HG03135 (cell line): ENCODE results near the gene EPB41L4B.
"Not testable (repeated sequence)": the region's sequence is repeated elsewhere in the genome, so short reads cannot be mapped to it uniquely, and the experiment has no call there.

Source experiments
- ATAC-seq: cut with Tn5 transposase; IDR thresholded peaks from one replicate; pipeline ENCODE4 v1.9.1; 2021; ENCODE audit warnings: mild to moderate bottlenecking, moderate library complexity; ENCODE audit not compliant: unreplicated experiment

Gene EPB41L4B

DNA sequence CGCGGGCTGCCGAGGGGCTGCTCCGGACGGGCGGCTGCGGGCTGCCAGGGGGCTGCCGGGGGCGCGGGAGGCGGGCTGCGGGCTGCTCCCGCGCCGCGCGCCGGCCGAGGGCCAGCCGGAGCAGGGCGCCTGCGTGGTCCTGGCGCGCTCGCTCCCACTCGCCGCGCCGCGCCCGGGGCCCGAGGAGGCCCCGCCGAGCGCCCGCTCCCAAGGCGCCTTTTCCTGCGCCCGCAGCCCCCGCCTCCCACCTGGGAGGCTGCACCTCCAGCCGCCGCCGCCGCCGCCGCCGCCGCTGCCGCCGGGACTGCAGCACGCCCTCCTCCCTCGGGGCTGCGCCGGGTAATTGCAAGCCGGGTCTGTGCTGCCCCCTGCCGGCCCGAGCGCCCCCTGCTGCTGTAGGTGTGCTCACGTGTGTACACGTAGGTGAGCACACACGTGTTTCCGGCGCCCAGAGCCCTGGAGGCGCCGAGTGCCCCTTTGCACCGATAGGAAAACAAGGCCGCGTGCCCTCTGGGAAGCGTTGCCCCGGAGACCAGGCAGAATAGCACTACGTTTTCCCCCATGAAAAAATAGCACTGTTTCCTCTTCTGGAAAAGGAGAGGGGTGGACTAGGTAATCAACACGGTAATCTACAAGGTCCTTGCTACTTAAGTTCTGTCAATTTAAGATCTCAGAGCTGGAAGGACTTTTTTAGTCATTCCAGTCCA is at the start of gene EPB41L4B:
Gene EPB41L4B (minus strand): TSS at position 318 of the 707 bp plus-strand sequence. CDS start 613 bp downstream, outside the sequence.
- peak; percentile 98 for ATAC-seq

DNA sequence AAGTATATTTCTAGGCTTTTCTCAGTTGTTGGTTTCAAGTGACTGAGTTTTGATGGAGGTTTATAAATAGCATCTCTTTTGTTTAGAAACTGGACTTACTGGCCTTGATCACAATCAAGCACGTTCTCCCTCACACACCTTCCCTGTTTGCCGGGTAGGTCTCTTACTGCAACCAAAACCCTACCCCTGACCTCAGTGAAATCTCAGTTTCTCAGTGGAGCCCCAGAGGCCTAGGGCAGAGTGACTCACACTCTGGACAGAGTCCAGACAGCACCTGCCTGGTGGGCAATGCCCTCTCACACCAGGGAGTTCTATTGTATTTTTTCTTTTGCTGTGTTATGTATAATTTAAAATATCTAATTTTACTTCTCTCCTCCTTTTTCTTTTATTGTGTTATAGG is 48.4 kb upstream of the EPB41L4B start:
- no peak for ATAC-seq

DNA sequence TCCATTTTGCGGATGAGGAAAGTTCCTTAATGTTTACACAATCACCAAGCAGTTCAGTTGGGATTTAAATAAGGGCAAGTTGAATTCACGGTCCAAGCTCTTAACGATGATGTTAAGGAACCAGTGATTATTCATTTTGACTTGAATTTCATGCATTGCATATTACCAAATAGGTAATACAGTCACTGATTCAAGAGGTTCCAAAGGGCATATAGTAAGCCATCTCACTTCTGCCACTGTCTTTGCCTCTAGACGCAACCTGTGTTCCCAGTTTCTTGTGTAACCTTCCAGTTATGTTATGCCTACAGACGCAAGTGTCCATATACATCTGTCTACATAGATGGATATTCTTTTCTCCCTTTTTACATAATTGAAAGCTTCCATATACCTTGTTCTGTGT is 39.9 kb upstream of the EPB41L4B start:
- no peak for ATAC-seq

DNA sequence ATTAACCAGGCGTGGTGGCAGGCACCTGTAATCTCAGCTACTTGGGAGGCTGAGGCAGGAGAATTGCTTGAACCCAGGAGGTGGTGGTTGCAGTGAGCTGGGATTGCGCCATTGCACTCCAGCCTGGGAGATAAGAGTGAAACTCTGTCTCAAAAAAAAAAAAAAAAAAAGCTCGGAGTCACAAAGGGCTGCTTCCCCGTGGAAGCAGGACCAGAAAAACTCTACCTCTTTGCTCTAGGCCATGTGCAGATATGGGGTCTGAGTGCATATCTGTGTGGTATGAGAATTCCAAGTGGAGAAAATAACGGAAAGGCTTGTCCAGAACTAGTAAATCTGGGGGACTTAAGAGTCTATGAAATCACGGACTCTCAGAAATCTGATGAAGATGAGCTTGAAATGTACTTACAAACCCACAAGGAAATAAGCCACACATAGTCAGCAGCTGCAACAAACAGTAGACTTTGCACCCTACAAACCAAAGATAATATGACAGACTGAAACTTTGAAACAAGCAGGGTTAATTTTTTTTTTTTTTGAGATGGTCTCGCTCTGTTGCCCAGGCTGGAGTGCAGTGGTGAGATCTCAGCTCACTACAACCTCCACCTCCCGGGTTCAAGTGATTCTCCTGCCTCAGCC is 38.2 kb upstream of the EPB41L4B start:
- ATAC-seq: not testable (repeated sequence)

DNA sequence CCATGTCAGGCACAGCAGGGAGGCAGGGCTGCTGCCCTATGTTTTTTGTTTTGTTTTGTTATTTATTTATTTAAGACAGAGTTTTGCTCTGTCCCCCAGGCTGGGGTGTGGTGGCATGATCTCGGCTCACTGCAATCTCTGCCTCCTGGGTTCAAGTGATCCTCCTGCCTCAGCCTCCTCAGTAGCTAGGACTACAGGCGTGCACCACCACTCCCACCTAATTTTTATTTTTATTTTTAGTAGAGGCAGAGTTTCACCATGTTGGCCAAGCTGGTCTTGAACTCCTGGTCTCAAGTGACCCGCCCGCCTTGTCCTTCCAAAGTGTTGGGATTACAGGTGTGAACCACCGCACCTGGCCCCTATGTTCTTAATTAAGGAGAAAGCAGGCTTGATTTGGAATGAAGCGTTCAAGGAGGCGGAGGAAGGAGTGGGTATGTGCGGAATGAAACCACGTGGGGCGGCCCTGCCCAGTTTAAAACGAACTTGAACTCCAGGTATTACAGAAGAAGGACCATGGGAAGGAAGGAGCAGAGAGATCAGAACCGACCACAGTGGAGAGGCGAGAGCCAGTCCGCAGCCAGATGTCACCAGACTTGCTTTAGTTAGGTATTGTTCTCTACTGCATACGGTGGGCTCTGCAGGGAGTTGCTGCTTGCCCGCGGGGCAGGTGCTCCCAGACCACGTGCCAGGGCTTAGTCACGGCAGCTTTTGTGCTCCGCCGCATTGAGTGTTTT is 34.9 kb upstream of the EPB41L4B start:
- ATAC-seq: no peak

DNA sequence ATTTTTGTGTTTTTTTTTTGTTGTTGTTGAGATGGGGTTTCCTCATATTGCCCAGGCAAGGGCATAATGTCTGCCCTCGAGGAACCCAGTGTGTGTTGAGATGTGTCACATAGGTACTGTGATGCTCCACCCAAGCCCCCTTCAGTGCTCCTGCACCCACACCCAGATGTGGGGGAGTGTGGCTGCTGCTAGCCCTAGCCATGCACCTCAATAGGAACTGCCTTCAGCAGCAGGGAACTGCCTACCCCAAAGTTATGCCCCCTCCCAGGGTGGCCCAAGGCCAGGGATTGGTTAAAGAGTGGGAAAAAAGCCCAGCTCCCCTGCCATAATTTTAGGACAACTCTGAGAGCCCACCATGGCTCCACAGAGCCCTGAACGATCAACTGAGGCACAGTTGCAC is 33.3 kb upstream of the EPB41L4B start:
- ATAC-seq: no peak

DNA sequence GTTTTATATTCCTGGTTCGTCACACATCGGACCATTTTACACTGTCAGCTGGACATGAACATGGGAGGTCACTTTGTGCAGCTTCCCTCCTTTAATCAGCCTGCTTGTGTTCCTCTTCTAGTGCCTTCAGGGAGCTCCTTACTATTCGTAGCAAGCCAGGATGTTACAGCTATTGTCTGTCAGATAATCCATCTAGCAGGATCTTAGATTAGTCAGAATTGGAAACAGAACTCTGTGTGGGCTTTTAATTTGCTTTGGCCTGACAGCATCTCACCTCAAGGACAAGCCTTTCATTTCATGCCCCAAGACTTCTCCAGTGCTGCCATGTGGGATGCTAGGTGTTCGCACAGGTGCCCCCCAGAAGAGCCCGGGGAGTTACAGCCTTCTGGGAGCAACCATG is 30.2 kb upstream of the EPB41L4B start:
- no peak for ATAC-seq

DNA sequence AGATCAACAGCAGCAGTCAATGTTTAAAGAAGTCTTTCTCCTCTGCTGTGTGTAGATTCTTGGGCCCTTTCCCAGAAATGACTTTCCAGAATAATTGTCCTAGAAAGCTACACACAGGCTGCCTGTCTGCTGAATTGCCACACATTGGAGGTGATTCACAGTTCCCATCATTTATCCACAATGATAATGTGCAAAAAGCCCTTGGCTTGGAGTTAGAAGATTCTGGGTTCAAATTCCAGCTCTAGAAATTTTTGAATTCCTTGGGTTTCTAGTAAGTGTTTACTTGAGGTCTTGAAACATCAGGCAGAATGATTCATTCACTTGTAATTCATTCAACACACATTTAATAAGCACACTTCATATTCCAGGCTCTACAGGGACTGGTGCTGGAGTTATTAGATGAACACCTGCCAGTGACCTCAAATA is 28.6 kb upstream of the EPB41L4B start:
- ATAC-seq: no peak

DNA sequence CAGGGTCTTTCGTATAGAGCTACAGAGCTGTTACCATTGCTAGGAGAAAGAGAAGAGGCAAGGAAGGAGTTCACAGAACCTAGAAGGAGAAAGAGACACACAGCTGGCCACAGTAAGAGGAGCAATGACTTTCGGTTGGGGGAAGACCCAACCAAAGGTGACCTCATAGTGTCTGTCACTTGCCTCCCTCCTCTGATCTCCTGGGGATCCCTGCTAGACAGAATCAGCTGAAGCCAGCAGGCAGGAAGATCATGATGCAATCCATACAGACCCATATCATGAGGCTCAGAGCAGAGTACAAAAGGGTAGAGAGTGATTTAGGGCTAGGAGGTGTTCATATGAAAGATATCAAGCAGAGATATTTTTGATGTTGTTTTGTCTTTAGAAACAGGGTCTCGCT is 26.0 kb upstream of the EPB41L4B start:
- no peak for ATAC-seq

DNA sequence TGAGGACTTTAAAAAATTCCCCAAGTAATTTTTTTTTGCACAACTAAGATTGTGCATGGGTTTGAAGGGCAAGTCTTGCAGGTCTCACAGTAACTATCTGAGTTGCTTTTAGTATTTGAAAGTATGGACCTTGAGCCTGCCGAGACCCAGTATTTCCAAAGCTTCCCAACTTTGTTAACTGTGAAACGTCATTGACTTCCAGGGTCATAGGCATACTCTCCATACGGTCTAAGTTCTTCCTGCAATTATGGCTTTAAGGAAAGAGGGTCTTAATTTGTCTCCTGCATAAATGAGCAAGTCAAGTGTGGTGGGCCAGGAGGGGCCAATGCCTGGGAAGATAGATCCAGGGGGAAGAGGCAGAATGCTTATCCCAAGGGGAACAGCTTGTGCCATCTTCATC is 24.0 kb upstream of the EPB41L4B start:
- no peak for ATAC-seq

DNA sequence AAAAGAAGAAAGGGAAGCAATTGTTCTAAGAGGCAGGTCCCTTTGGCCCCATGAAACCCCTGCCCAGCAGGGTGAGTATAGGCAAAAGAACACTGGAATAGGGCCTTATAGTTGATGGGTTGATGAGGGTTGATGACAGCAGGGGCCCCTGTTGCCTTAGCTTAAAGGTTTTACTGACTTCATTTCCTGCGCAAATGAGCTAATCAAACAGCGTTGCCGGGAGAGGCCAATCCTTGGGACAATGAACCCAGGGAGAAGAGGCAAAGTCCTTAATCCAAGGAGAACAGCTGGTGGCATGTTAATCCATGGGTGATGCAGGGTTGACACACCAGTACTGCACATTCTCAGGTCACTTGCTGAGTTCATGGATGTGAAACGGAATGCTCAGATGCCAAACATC is 22.0 kb upstream of the EPB41L4B start:
- ATAC-seq: no peak

DNA sequence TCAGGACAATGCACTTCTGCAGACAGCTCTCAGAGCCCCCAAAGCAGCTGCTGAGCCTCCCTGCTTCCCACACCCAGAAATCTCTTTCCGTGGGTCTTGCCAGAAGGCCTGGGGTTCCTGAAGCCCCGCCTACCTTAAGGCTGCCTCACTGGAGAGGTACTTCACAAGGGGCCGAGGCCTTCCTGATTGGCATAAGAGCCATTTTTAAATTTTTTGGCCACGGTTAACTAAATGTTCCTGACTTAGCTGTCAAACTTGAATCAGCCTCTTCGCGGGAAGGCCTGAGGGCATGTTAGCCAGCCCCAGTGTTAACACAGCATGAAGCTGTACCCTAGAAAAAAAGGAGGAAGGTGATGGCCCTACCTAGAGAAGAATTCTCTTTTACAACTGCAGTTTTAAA is 20.7 kb upstream of the EPB41L4B start:
- ATAC-seq: no peak

DNA sequence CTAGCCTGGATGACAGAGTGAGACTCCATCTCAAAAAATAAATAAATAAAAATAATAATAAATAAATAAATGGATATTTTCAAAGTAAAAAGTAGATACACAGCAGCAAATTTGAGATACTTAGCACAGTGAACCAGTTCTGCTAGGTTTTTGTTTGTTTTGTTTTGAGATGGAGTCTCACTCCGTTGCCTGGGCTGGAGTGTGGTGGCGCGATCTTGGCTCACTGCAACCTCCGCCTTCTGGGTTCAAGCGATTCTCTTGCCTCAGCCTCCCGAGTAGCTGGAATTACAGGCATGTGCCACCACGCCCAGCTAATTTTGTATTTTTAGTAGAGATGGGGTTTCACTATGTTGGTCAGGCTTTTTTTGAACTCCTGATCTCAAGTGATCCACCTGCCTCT is 20.1 kb upstream of the EPB41L4B start:
- ATAC-seq: not testable (repeated sequence)

DNA sequence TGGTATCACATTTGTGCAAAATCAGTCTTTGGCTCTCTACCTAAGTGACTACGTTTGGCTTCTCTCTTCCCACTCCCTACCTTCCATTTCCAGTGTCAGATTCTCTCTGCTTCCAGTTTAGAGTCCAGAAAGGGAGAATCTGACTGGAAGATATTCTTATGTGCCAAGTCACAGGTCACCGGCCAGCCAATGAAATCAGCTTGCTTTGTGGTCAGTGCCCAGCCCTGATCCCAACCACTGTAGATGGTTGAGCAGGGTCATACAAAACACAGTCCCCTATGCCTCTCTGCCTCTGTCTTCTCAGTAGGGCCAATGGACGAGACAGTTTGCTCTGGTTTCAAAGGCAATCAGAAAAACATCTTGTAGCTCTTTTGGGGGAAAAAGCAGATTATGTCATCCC is 15.6 kb upstream of the EPB41L4B start:
- no peak for ATAC-seq

DNA sequence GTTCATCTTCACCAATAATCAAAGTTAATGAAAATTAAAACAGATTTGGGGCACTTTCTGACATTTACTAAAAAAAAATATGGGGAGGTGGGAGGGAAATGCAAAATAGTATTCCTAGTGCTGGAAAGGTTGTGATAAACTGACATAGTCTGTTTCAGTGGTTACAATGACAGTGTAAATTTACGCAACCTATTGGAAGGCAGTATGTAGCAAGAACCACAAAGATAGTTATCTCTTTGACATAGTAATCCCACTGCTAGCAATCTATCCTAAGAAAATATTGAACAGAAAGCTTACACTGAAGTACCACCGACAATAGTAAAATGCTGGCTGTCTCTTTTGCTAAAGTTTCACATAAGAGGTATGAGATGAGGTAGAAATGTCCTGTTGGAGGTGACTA is 15.1 kb upstream of the EPB41L4B start:
- ATAC-seq: no peak

DNA sequence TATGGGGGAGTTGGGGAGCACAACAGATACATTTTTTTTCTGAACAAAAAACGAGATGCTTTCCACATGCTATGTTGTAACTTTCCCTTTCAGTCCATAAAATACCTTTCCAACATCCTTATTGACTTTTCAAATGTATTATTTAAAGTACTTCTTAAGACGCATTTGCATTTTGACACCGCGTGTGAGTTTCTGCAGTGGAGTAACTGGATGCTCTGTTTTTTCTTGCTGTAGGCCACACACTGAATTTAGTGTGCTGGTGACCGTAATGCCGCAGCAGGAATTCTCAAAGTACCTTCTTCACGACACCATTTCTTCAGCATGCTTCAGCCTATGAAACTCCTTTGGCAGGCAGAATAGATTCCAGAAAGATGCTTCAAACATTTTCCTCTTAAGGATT is 14.3 kb upstream of the EPB41L4B start:
- ATAC-seq: no peak

DNA sequence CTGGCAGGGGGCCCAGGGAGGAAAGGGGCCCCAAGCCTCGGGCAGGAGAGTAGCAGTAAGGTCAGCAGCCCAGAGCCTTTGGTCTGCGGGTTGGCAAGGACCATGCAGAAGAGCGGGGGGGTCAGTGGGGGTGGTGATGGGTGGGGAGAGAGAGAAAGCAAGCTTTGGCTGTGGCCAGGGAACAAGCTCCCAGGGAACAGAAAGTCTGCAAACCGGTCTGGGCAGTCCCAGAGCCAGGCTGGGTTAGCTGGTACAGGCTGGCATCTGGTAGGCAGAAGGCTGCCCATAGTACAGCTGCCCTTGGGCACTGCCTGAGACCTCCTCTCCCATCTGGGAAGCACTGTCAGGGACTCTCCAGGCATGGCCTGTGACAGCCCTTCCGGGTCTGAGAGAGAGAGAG is 10.5 kb upstream of the EPB41L4B start:
- ATAC-seq: no peak

DNA sequence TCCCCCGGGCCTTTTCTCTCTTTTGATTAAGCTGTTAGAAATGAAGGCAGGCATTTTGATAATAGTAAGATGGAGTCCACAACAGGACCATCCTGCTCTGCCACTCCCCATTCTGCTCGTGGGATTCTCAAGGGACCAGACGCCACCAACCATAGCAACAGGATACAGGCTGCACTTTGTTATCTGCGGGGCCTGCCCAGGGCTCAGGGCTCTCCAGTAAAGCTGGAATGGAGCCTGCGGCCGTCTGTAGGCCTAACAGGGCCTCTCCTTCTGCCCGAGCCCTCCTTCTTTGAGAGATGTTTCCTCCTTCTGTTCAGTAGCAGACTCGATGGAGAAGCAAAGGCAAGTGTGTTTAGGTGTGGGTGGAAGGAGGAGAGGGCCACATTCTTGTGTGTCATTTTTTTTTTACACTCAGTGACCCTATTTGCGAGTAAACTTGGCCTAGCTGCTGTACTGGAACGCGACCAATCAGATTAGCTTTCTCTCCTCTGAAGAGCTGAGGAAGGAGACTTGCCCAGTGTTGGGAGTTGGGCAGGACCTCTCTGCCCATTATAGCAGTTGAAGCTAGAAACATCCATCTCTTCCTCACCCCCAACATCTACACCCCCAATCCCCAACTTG is 8.9 kb upstream of the EPB41L4B start:
- no peak for ATAC-seq

DNA sequence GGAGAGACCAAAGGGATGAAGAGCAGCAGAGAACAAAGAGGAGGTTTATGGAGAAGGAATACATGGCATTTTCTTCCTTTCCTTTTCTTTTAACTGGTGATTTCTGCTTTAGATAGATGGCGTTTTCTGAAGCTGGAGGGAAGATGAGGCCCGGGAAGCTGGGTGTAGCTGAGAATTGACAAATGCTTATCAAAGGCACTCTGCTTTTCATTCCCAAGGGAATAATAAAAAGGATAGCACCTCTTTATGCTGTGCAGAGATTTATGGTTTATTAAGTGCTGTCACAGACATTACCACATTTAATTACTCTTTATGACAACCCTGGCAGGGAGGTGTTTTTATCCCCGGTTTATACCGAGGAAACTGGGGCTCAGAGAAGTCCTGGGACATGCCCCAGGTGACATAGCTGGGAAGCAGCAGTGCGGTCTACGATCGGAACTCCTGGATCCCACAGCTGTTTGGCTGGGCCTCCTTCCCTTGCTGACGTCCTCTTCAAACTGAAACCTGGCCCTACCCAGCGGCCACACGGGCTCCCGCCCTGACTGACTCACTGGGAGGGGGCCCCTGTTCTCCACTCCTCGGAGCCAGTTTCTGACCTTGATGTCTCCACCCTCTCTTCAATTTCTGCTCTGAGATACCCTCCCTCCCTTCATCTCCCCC is 8.2 kb upstream of the EPB41L4B start:
- ATAC-seq: no peak

DNA sequence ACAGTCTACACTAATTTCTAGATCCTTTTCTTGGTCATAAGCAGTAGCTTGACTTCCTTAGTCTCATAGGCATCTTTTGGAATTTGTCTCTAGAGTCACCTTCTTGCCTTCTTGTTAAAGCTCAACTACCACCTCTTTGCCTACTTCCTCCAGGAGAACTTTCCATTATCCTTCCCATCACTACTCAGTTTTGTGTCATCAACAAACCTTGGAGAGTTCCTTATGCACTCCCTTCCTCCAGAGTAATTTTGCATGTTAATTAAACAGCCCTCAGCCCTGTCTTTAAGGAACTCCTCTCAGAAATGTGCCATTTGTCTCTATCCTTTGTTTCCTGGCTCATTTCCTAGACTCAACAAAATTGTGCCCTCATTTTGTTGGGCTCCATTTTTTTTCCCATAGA is 4.2 kb upstream of the EPB41L4B start:
- no peak for ATAC-seq

DNA sequence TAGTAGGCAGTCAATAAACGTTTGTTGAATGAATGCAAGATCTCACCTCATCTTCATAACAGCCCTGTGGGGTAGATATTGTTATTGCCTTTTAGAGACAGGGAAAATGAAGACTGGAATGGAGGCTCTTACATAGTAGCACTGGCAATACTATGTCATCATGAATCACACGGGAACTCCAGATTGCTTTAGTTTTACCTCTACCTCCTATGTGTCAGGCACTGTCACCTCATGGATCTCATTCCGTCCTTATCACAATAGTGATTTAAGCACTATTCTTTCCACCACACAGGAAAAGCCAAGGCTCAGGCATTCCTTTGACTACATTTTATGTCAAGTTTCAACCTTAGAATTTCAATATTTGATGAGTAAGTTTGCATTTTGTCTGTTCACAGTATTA is 2.9 kb upstream of the EPB41L4B start:
- no peak for ATAC-seq
